ENCODE measurements around the gene ATF6.

DNA sequence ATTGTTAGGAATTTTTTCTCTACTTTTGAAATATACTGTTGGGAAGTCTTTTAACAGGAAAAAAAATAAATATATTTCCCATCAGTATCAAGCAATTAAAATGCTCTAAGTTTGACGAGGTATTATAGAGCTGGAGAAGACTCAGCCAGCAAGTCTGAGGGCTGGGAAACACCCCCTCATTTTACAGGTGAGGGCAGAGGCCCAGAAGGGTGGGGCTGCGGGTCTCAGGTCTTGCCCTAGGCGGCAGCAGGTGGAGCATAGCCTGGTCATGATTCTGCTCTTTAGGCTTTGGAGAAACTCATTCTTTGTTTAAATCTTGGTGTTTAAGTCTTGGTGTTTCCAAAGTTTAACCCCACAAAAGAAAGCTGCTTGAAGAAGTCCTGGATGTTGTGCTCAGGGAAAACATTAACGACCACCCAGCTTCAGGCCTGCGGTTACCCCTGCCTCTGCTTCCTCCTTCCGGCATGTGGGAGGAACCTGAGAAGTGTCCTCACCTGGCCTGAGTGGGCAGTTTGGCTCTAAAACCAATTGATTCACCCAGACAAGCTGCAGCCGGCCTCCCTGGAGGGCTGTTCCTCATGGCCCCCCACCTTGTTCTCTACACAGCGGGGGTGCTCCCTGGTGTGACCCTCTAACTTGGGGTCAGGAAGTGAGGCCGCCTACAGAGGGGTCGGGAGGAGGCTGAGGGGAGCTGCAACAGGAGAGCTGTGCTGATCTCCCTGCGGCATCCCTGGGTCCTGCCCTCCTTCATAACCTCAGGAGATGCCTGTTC is 215.8 kb downstream of the ATF6 start:
- TF ChIP-seq CTCF (conservative IDR thresholded peaks at IDR 0.05 in 1 of 2, IDR thresholded peaks at IDR 0.05 in 1 of 2; ENCODE audit: low read depth in 1 of 2, low read length in 2 of 2) (no peak), EZH2 (IDR thresholded peaks at IDR 0.05; ENCODE audit: low read length, missing control alignments) (no peak)

Data from fibroblast of lung (primary cell).